HepG2 (cell line): ENCODE data around the gene UROS. TPM values are rescaled to one million over a fixed set of nuclear protein-coding genes. Genes with fewer than 3 reads are reported as not detected.

ENCODE experiments used
- FOXJ3 ChIP-seq: sonication (generic); formaldehyde crosslinking; IDR thresholded peaks from 2 replicates; pipeline ENCODE4 v1.4.0; 2020; ENCODE audit warnings: missing genetic modification reagents, mild to moderate bottlenecking, borderline replicate concordance
- FOXO4 ChIP-seq: sonication (generic); formaldehyde crosslinking; conservative IDR thresholded peaks from 2 replicates; pipeline ENCODE4 v1.8.1; 2023; ENCODE audit warnings: missing genetic modification reagents
- GLI4 ChIP-seq: sonication (generic); formaldehyde crosslinking; IDR thresholded peaks from 2 replicates; pipeline ENCODE4 v1.5.1; 2020; ENCODE audit warnings: missing genetic modification reagents, mild to moderate bottlenecking, moderate library complexity, borderline replicate concordance
- HIVEP1 ChIP-seq: sonication (generic); formaldehyde crosslinking; IDR thresholded peaks from 2 replicates; pipeline ENCODE4 v1.4.0; 2020; ENCODE audit warnings: mild to moderate bottlenecking, missing genetic modification reagents
- ISL2 ChIP-seq: sonication (generic); formaldehyde crosslinking; IDR thresholded peaks from 2 replicates; pipeline ENCODE4 v1.5.0; 2020; ENCODE audit warnings: missing genetic modification reagents
- KDM5A ChIP-seq: fragments of 200-600 bp; sonication (generic); IDR thresholded peaks from 2 replicates; pipeline ENCODE4 v1.7.0; 2018; ENCODE audit warnings: antibody characterized with exemption, mild to moderate bottlenecking, low read length, borderline replicate concordance
- MAZ ChIP-seq, 2 experiments: sonication (generic) in 1 of 2; formaldehyde crosslinking in 1 of 2; IDR thresholded peaks; 2 replicates each; pipeline versions ENCODE4 v1.5.0 to v1.6.1; 2012 to 2020; ENCODE audit warnings: low read depth in 2 of 2, mild to moderate bottlenecking in 2 of 2, borderline replicate concordance in 1 of 2, improper control_type of control experiment in 1 of 2, low read length in 1 of 2, missing genetic modification reagents in 1 of 2, moderate library complexity in 1 of 2
- MIER3 ChIP-seq: IDR thresholded peaks from 2 replicates; pipeline ENCODE4 v1.6.1; 2016; ENCODE audit warnings: missing compliant biosample characterization, borderline replicate concordance
- TGIF2 ChIP-seq: IDR thresholded peaks from 2 replicates; pipeline ENCODE4 v1.6.1; 2016; ENCODE audit warnings: control low read depth, missing compliant biosample characterization
- TRAFD1 ChIP-seq: sonication (generic); formaldehyde crosslinking; IDR thresholded peaks from 2 replicates; pipeline ENCODE4 v1.5.1; 2020; ENCODE audit warnings: missing genetic modification reagents, mild to moderate bottlenecking, borderline replicate concordance
- ZFYVE20 ChIP-seq: sonication (generic); formaldehyde crosslinking; IDR thresholded peaks from 2 replicates; pipeline ENCODE4 v1.8.0; 2023; ENCODE audit warnings: low read depth, mild to moderate bottlenecking, moderate library complexity, missing genetic modification reagents, borderline replicate concordance
- ZNF414 ChIP-seq: sonication (generic); formaldehyde crosslinking; IDR thresholded peaks from 2 replicates; pipeline ENCODE4 v1.5.0; 2020; ENCODE audit warnings: missing genetic modification reagents
- ZNF556 ChIP-seq: sonication (generic); formaldehyde crosslinking; IDR thresholded peaks from 2 replicates; pipeline ENCODE4 v1.4.0; 2020; ENCODE audit warnings: mild to moderate bottlenecking, missing genetic modification reagents, borderline replicate concordance
- polyA plus RNA-seq, 8 experiments: library from polyadenylated mRNA; depleted of rRNA in 3 of 8; stranded (reverse) in 7 of 8; unstranded in 1 of 8; fragments of >200 nt; fragmentation: Illumina TruSeq in 4 of 8; extraction: Trizol in 4 of 8; gene quantifications; 2 replicates each; pipeline versions ENCODE4 v1.2.1 to v1.2.3, GENCODE V29; 2011 to 2016; ENCODE audit warnings: low read depth in 4 of 8, missing spikeins in 1 of 8, mixed read lengths in 1 of 8; ENCODE audit not compliant: insufficient read depth in 1 of 8
- total RNA-seq, 5 experiments: library from RNA; depleted of rRNA; stranded (reverse); fragments of >200 nt; fragmentation: Illumina TruSeq; extraction: Trizol; gene quantifications; 2 replicates each; pipeline ENCODE4 v1.2.3, GENCODE V29; 2016; ENCODE audit warnings: low read depth in 1 of 5

The UROS gene
- total and polyA plus RNA-seq, 2 of the 13 experiments (the other 11 are each of a cell fraction or from before 2014, with no cell fraction given) = 14.8 to 49.9 TPM

DNA sequence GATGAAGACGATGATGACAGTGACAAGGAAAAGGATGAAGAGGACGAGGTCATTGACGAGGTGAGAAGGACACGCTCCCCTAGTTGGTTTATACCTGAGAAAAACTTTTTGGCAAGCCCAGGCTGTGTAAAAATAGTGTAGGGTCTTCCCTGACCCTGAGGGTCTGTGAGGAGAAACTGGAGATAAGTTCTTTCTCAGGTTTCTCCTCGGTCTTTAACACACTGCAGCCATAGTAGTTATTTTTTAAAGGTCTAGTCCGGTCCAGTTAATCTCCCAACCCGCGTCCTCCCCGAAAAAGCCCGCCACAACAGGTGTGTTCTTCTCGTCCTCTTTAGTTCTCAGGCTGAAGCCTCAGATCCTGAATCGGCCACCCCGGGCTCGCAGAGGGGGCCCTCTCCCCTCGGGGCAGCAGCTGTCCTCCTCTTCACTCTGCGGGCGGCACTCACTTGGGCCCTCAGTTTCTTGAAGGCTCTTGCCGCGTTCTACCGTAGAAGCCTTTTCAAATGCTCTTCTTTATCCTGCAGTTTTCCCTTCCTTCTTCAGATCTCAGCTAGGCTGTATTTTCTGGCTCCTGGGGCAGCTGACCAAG lies 699 bp upstream of the UROS start (continued):
- TF ChIP-seq FOXO4 (CRISPR knock-in tag) (0 out of 2 replicates have a peak, but pooled peaks have one; percentile 72), KDM5A (peak; percentile 79), MAZ (IDR thresholded peaks at IDR 0.05; ENCODE audit: borderline replicate concordance, low read depth, low read length) (no peak), MAZ (CRISPR knock-in tag; IDR thresholded peaks at IDR 0.05; ENCODE audit: low read depth) (peak; percentile 18), GLI4 (CRISPR knock-in tag) (0 out of 2 replicates have a peak, but pooled peaks have one; percentile 3), ZFYVE20 (no peak), ZNF414 (CRISPR knock-in tag) (0 out of 2 replicates have a peak, but pooled peaks have one; percentile 41), MIER3 (CRISPR knock-in tag) (peak; percentile 60; the same call in 1 of the 2 replicates), FOXJ3 (CRISPR knock-in tag) (peak; percentile 47; the same call in 1 of the 2 replicates), TRAFD1 (CRISPR knock-in tag) (0 out of 2 replicates have a peak, but pooled peaks have one; percentile 60), TGIF2 (CRISPR knock-in tag) (0 out of 2 replicates have a peak, but pooled peaks have one; percentile 20), HIVEP1 (CRISPR knock-in tag) (peak; percentile 2; the same call in 1 of the 2 replicates), ISL2 (CRISPR knock-in tag) (peak; percentile 46; the same call in 1 of the 2 replicates), ZNF556 (CRISPR knock-in tag) (no peak)
